ENCODE data around the gene LIX1L. TPM values are rescaled to one million over a fixed set of nuclear protein-coding genes. Genes with fewer than 3 reads are reported as not detected.

Gene LIX1L
- total and polyA plus RNA-seq, 2 of the 13 experiments (the other 11 are each of a cell fraction or from before 2014, with no cell fraction given), result 8.1 to 24.9 TPM

- H3K36me3 ChIP-seq (replicated peaks in 1 of 2; ENCODE audit: control insufficient read depth in 1 of 2, insufficient read depth in 2 of 2, low read length in 2 of 2), result peaks cover 3 to 20% of the 10 kb centered on the region in 2 experiments; a peak in 4 of 5 replicates
- H3K4me1 ChIP-seq (ENCODE audit: insufficient read depth, low read length), result peaks cover 6% of the 10 kb centered on the region
- no peak overlapping the region for H2AFZ ChIP-seq (ENCODE audit: low read length)
- ATAC-seq (no peak), DNase-seq (ENCODE audit: low spot score) (no peak), FAIRE-seq (no peak)
- no peaks in the 10 kb centered on the region for H3K79me2 ChIP-seq (ENCODE audit: insufficient read depth, low read length)
- H4K20me1 ChIP-seq (ENCODE audit: insufficient read depth, low read length), result no peaks in the 10 kb centered on the region
- H3K9me3 ChIP-seq (ENCODE audit: low read length), result no peaks in the 10 kb centered on the region
- no peaks in the 10 kb centered on the region for H3K27me3 ChIP-seq (ENCODE audit: control insufficient read depth in 1 of 2, insufficient read depth in 2 of 2, low read length in 2 of 2)
- TF ChIP-seq, protein P1, sequence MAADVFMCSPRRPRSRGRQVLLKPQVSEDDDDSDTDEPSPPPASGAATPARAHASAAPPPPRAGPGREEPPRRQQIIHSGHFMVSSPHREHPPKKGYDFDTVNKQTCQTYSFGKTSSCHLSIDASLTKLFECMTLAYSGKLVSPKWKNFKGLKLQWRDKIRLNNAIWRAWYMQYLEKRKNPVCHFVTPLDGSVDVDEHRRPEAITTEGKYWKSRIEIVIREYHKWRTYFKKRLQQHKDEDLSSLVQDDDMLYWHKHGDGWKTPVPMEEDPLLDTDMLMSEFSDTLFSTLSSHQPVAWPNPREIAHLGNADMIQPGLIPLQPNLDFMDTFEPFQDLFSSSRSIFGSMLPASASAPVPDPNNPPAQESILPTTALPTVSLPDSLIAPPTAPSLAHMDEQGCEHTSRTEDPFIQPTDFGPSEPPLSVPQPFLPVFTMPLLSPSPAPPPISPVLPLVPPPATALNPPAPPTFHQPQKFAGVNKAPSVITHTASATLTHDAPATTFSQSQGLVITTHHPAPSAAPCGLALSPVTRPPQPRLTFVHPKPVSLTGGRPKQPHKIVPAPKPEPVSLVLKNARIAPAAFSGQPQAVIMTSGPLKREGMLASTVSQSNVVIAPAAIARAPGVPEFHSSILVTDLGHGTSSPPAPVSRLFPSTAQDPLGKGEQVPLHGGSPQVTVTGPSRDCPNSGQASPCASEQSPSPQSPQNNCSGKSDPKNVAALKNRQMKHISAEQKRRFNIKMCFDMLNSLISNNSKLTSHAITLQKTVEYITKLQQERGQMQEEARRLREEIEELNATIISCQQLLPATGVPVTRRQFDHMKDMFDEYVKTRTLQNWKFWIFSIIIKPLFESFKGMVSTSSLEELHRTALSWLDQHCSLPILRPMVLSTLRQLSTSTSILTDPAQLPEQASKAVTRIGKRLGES (CRISPR knock-in tag; IDR thresholded peaks at IDR 0.05; ENCODE audit: borderline replicate concordance), result no peak
- no peak for TF ChIP-seq FOSL1 (CRISPR knock-in tag; IDR thresholded peaks at IDR 0.05; ENCODE audit: borderline replicate concordance)
- TF ChIP-seq KDM4B (CRISPR knock-in tag; IDR thresholded peaks at IDR 0.05), result no peak
- no peak for TF ChIP-seq AHR (CRISPR knock-in tag; IDR thresholded peaks at IDR 0.05)
- no peak for TF ChIP-seq ZNF225 (CRISPR knock-in tag; IDR thresholded peaks at IDR 0.05)
- TF ChIP-seq, protein P2, sequence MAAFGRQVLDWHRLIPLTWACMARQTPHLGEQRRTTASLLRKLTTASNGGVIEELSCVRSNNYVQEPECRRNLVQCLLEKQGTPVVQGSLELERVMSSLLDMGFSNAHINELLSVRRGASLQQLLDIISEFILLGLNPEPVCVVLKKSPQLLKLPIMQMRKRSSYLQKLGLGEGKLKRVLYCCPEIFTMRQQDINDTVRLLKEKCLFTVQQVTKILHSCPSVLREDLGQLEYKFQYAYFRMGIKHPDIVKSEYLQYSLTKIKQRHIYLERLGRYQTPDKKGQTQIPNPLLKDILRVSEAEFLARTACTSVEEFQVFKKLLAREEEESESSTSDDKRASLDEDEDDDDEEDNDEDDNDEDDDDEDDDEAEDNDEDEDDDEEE (CRISPR knock-in tag; IDR thresholded peaks at IDR 0.05), result no peak
- no peak for TF ChIP-seq ELF1 (CRISPR knock-in tag; IDR thresholded peaks at IDR 0.05)
- TF ChIP-seq KLF13 (CRISPR knock-in tag; IDR thresholded peaks at IDR 0.05), result no peak
- TF ChIP-seq ZNF10 (CRISPR knock-in tag; IDR thresholded peaks at IDR 0.05; ENCODE audit: borderline replicate concordance, low read depth), result no peak
- no peak for TF ChIP-seq PCBP2 (optimal IDR thresholded peaks at IDR 0.05; ENCODE audit: low read depth, low read length, poor library complexity, severe bottlenecking)
- no peak for TF ChIP-seq ZFP90 (CRISPR knock-in tag; IDR thresholded peaks at IDR 0.05; ENCODE audit: borderline replicate concordance)
- no peak for TF ChIP-seq ZNF460 (CRISPR knock-in tag; IDR thresholded peaks at IDR 0.05; ENCODE audit: borderline replicate concordance)
- TF ChIP-seq KAT2B (IDR thresholded peaks at IDR 0.05; ENCODE audit: borderline replicate concordance, low read depth, low read length), result no peak
- no peak for TF ChIP-seq RXRB (CRISPR knock-in tag; IDR thresholded peaks at IDR 0.05; ENCODE audit: borderline replicate concordance)
- no peak for TF ChIP-seq PITX1 (CRISPR knock-in tag; IDR thresholded peaks at IDR 0.05)
- TF ChIP-seq ZBTB42 (CRISPR knock-in tag; IDR thresholded peaks at IDR 0.05), result no peak
- H3K27ac ChIP-seq (ENCODE audit: extremely low read length, insufficient read depth, low read length), result no peak overlapping the region
- CTCF ChIA-PET (ENCODE audit: low intra/inter-chr PET ratio, low total read pairs), result no interaction called here
- intact Hi-C loops (cut with micrococcal nuclease; ENCODE audit: unreplicated experiment) (no loop called here), in situ Hi-C loops (cut with HindIII; ENCODE audit: extremely low pct_ligation_motif_present, low pct_unique_long_range_greater_than_20kb) (no loop called here)
- no peak overlapping the region for H3K9ac ChIP-seq (ENCODE audit: insufficient read depth, low read depth, low read length)
- no peak overlapping the region for H3K4me3 ChIP-seq (replicated peaks in 1 of 3; ENCODE audit: insufficient read depth in 1 of 3, low read depth in 2 of 3, low read length in 3 of 3)
- H3K4me2 ChIP-seq (ENCODE audit: low read depth, low read length), result no peak overlapping the region
- BruUV-seq (replicated peaks), result no TSS peak
- POLR2A ChIA-PET, result no interaction called here
- 96% methylated on average over 3 of the region's 3 CpGs for WGBS (ENCODE audit: low lambda C conversion rate)
Measured at GRCh38 chr1:145944532-145944931, 13.3 kb downstream of the LIX1L start.

Data from HepG2 (cell line).